ENCODE measurements around the gene POPDC3. TPM values are rescaled to one million over a fixed set of nuclear protein-coding genes. Genes with fewer than 3 reads are reported as not detected.

Gene POPDC3
- total RNA-seq, 1 experiment from 2014 or later: 5.7 TPM

DNA sequence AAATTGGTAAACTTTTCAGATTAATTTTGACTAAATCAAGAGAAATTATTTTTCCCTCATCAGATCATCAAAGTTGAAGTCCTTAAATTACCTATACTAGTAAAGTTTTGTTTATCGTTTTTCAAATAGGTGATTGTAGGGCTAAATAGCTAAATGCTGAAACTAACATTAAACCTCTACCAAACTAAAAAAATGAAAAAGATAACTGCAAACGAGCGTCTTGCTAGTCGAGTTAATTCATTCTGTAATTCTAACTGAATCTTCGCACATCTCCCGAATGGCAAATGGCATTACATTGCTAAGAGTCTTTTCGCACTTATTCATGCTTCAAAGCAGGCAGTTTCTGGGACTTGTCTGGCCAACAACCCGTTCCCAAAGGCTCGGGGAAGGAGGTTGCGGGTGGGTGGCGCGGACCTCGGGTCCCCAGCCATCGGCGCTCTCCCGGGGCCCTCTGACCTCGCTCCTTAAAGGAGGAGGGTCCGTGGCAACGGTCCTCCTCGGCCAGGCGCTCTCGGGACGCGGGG is 43.8 kb downstream of the POPDC3 start:
- Histone ChIP-seq H3K4me1 (ENCODE audit: insufficient read depth, low read length) (no peaks in the 10 kb centered on the region), H2AK5ac (ENCODE audit: insufficient read length, low read length) (no peak overlapping the region), H3K27ac (ENCODE audit: insufficient read length, low read depth, low read length) (no peak overlapping the region), H3K23me2 (ENCODE audit: insufficient read length, low read depth, low read length, poor library complexity, severe bottlenecking) (peaks cover 14% of the 10 kb centered on the region), H2BK12ac (ENCODE audit: insufficient read length, low read depth, low read length) (no peak overlapping the region), H3K23ac (ENCODE audit: insufficient read length, low read depth, low read length) (no peak overlapping the region), H4K5ac (ENCODE audit: insufficient read length, low read depth, low read length) (no peak overlapping the region), H3K14ac (ENCODE audit: insufficient read depth, low read length) (no peak overlapping the region; the same call in 1 of the 2 replicates), H2BK5ac (ENCODE audit: insufficient read length, low read length) (no peak overlapping the region), H2BK120ac (ENCODE audit: low read depth, low read length, poor library complexity, severe bottlenecking) (no peak overlapping the region), H3K4me2 (ENCODE audit: insufficient read depth, insufficient read length, low read length) (peak overlapping the region; percentile 84), H4K91ac (ENCODE audit: insufficient read length, low read depth, low read length) (no peak overlapping the region), H3K79me1 (ENCODE audit: insufficient read depth, low read depth, low read length, poor library complexity, severe bottlenecking) (no peaks in the 10 kb centered on the region), H3K9ac (ENCODE audit: extremely low read depth, insufficient read length, low read length) (no peak overlapping the region), H3K56ac (ENCODE audit: insufficient read length, low read depth, low read length) (no peak overlapping the region), H4K20me1 (ENCODE audit: control insufficient read depth, insufficient read depth, insufficient read length) (no peaks in the 10 kb centered on the region), H3K27me3 (ENCODE audit: insufficient read depth, low read length) (peaks cover 13% of the 10 kb centered on the region; the same call in 1 of the 2 replicates), H2BK15ac (ENCODE audit: low read depth, low read length) (no peak overlapping the region; the same call in 1 of the 2 replicates), H3K4ac (ENCODE audit: low read depth, low read length) (no peak overlapping the region), H2BK20ac (ENCODE audit: low read depth, low read length, poor library complexity, severe bottlenecking) (no peak overlapping the region), H3T11ph (ENCODE audit: low read length) (no peak overlapping the region), H3K18ac (ENCODE audit: insufficient read length, low read depth, low read length) (no peak overlapping the region), H3K79me2 (ENCODE audit: insufficient read depth, low read length) (no peaks in the 10 kb centered on the region), H4K8ac (replicated peaks; ENCODE audit: insufficient read length, low read depth, low read length) (no peak overlapping the region), H3K9me3 (ENCODE audit: control insufficient read depth, low read depth, low read length) (no peaks in the 10 kb centered on the region), H2AFZ (ENCODE audit: low read length) (no peak overlapping the region)
- no peak overlapping the region for H3K27ac Mint-ChIP-seq
- no peaks in the 10 kb centered on the region for H3K36me3 Mint-ChIP-seq (ENCODE audit: insufficient read depth in 1 of 3, low read depth in 3 of 3)
- H3K27me3 Mint-ChIP-seq (ENCODE audit: low read depth): peaks cover 53% of the 10 kb centered on the region
- DNase-seq: no peak
- TF ChIP-seq, protein P1, sequence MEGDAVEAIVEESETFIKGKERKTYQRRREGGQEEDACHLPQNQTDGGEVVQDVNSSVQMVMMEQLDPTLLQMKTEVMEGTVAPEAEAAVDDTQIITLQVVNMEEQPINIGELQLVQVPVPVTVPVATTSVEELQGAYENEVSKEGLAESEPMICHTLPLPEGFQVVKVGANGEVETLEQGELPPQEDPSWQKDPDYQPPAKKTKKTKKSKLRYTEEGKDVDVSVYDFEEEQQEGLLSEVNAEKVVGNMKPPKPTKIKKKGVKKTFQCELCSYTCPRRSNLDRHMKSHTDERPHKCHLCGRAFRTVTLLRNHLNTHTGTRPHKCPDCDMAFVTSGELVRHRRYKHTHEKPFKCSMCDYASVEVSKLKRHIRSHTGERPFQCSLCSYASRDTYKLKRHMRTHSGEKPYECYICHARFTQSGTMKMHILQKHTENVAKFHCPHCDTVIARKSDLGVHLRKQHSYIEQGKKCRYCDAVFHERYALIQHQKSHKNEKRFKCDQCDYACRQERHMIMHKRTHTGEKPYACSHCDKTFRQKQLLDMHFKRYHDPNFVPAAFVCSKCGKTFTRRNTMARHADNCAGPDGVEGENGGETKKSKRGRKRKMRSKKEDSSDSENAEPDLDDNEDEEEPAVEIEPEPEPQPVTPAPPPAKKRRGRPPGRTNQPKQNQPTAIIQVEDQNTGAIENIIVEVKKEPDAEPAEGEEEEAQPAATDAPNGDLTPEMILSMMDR (conservative IDR thresholded peaks at IDR 0.05): no peak
- peaks cover 4 to 7% of the 10 kb centered on the region in 2 experiments; a peak in 3 of 4 replicates for H3K4me1 Mint-ChIP-seq
- H3K4me3 Mint-ChIP-seq: peak overlapping the region; percentile 63 to 80
- no CpG with 5 or more reads among the region's 24 CpGs for WGBS (ENCODE audit: extremely low coverage, insufficient read length, low lambda C conversion rate)
- no peaks in the 10 kb centered on the region; a peak in 1 of 5 replicates for H3K9me3 Mint-ChIP-seq
